ENCODE data around the gene EID3.

Gene EID3

GRCh38 chr12:104306376-104306775 is 2.8 kb downstream of the EID3 start:
- no peak for TF ChIP-seq CTCF (conservative IDR thresholded peaks at IDR 0.05; ENCODE audit: control insufficient read depth, insufficient read depth, low read depth, low read length)
- no peak overlapping the region for H3K4me3 ChIP-seq (ENCODE audit: control insufficient read depth, low read depth, low read length)

GRCh38 chr12:104306943-104307654 is 3.6 kb downstream of the EID3 start:
- no peak for DNase-seq (ENCODE audit: low read depth)
- no peak overlapping the region for H3K4me3 ChIP-seq (ENCODE audit: control insufficient read depth, low read depth, low read length)

More at GRCh38 chr12:104306376-104306775, 2.8 kb downstream of the EID3 start:
- no peak for DNase-seq (ENCODE audit: low read depth)

GRCh38 chr12:104307655-104308000 is 4.1 kb downstream of the EID3 start:
- TF ChIP-seq CTCF (conservative IDR thresholded peaks at IDR 0.05; ENCODE audit: control insufficient read depth, insufficient read depth, low read depth, low read length): no peak
- DNase-seq (ENCODE audit: low read depth): no peak
- H3K4me3 ChIP-seq (ENCODE audit: control insufficient read depth, low read depth, low read length): no peak overlapping the region

More at GRCh38 chr12:104306943-104307654, 3.6 kb downstream of the EID3 start:
- TF ChIP-seq CTCF (conservative IDR thresholded peaks at IDR 0.05; ENCODE audit: control insufficient read depth, insufficient read depth, low read depth, low read length): no peak

- no peak for TF ChIP-seq CTCF (conservative IDR thresholded peaks at IDR 0.05; ENCODE audit: control insufficient read depth, insufficient read depth, low read depth, low read length)
- no peak for DNase-seq (ENCODE audit: low read depth)
Observed at GRCh38 chr12:104309446-104309993, 6.0 kb downstream of the EID3 start.

GRCh38 chr12:104310751-104311633 is 7.5 kb downstream of the EID3 start:
- DNase-seq (ENCODE audit: low read depth): no peak
- TF ChIP-seq CTCF (conservative IDR thresholded peaks at IDR 0.05; ENCODE audit: control insufficient read depth, insufficient read depth, low read depth, low read length): no peak
- no peak overlapping the region for H3K4me3 ChIP-seq (ENCODE audit: control insufficient read depth, low read depth, low read length)

More at GRCh38 chr12:104309446-104309993, 6.0 kb downstream of the EID3 start:
- no peak overlapping the region for H3K4me3 ChIP-seq (ENCODE audit: control insufficient read depth, low read depth, low read length)

GRCh38 chr12:104312202-104312601 is 8.7 kb downstream of the EID3 start:
- DNase-seq (ENCODE audit: low read depth): no peak
- no peak for TF ChIP-seq CTCF (conservative IDR thresholded peaks at IDR 0.05; ENCODE audit: control insufficient read depth, insufficient read depth, low read depth, low read length)
- no peak overlapping the region for H3K4me3 ChIP-seq (ENCODE audit: control insufficient read depth, low read depth, low read length)

All from fibroblast of mammary gland (primary cell).